Activated CD4-positive, alpha-beta T cell treated with anti-CD3 and anti-CD28 coated beads for 1 hour (primary cell): ENCODE measurements around the gene CD27.
"Not testable (repeated sequence)": the region's sequence is repeated elsewhere in the genome, so short reads cannot be mapped to it uniquely, and the experiment has no call there.

Experiments
- DNase-seq: peaks from one replicate; pipeline ENCODE4 v3.0.0-alpha.2; 2020

The CD27 gene

DNA sequence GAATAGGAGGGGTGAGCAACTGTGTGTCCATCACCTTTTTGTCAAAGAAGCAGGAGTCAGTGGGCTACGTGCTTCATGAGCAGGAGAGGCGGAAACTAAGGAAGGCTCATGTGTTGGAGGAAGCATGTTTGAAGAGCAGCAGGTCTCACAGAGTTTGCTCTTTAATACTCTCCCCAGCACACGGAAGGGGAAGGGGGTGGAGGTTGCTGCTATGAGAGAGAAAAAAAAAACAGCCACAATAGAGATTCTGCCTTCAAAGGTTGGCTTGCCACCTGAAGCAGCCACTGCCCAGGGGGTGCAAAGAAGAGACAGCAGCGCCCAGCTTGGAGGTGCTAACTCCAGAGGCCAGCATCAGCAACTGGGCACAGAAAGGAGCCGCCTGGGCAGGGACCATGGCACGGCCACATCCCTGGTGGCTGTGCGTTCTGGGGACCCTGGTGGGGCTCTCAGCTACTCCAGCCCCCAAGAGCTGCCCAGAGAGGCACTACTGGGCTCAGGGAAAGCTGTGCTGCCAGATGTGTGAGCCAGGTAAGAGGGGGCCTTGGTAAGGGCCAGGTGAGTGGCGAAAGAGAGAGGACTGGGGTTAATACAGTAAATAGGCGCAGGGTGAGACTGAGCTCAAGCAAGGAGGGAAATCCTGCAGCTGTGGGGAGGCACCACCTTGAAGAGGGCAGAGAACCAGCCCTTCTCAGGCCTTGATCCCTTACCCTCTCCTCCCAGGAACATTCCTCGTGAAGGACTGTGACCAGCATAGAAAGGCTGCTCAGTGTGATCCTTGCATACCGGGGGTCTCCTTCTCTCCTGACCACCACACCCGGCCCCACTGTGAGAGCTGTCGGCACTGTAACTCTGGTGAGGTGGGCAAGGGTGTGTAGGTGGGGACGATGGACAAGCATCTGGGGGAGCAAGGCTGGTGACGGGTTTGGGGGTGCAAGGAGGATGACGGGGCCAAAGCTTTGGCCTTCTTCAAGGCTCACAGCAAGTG lies at the start of gene CD27:
TSS of gene CD27 (plus strand) at position 252 of the 985 bp plus-strand sequence. CDS start at position 393, 141 bp downstream.
- DNase-seq, result no peak

DNA sequence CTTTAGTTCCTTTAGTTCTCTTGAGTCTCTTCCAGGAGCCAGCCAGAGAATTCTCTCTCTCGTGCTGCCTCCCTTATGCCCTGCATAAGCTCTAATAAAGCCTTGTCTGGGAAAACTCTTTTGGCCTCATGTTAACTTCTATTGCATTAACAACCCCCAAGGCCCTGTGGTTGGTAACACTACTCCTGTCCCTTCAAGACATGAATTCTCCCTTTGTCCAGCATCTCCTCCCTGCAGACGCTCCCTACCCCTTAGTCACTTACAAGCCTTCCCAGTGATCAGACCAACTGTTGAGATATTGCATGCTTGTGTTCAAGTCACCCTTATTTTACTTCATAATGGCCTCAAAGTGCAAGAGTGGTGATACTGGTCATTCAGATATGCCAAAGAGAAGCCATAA lies 48.7 kb upstream of the CD27 start:
- DNase-seq, result no peak

DNA sequence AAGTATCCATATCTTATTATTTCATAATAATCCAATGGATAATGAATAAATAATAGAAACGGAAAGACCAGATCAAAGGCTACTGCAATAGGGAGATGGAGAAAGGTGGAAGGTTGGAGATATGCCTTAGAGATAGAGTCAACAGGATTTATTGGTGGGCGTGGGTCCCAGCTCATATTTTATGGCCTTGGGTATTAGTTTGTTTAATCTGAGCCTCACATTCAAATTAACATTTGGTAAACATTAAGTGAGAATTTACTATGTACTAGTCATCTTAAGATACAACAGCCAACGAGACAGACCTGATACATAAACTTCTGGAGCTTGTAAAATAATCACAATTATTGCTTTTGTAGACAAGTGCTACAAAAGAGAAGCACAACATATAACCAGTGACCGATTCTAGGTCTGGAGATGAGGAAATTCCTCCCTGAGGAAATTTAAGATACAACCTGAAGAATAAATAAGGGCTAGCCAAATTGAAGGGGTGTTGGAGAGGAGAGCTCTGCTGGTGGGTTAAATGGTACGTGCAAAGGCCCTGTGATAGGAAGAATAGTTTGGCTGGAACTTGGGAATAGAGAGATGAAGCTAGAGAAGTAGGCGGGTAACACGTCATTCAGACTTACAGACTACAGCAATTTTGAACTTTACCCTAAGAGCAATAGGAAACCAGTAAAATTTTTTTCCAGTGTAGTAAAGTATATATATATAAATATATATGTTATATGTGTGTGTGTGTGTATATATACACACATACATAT lies 44.7 kb upstream of the CD27 start:
- DNase-seq, result no peak

DNA sequence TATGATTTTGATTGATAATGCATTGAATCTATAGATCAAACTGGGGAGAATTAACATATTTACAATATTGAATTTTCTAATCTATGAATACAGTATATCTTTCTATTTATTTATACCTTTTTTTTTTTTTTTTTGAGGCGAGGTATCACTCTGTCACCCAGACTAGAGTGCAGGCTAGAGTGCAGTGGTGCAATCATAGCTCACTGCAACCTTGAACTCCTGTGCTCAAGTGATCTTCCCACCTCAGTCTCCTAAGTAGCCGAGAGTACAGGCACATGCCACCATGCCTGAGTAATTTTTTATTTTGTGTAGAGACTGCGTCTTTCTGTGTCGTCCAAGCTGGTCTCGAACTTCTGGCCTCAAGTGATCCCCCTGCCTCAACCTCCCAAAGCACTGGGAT lies 40.4 kb upstream of the CD27 start:
- no peak for DNase-seq

DNA sequence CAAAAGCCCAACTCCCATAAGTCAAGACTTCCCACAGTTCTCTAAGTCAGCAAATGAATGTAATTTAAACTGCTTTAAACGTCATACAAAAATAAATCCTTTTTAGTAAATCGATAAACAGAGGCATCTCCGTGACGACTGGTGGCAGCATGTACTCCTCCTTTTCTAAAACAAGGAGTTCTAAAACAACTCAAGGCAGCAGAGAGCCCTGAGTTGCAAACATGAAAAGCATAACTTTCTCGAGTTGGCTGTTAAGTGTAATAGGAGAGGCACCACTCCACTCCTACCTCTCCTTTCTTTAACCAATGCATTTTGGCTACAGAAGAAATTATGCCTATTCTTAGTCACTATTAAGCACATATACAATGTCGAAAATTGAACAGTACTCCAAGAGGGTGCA lies 38.8 kb upstream of the CD27 start:
- DNase-seq, result no peak

DNA sequence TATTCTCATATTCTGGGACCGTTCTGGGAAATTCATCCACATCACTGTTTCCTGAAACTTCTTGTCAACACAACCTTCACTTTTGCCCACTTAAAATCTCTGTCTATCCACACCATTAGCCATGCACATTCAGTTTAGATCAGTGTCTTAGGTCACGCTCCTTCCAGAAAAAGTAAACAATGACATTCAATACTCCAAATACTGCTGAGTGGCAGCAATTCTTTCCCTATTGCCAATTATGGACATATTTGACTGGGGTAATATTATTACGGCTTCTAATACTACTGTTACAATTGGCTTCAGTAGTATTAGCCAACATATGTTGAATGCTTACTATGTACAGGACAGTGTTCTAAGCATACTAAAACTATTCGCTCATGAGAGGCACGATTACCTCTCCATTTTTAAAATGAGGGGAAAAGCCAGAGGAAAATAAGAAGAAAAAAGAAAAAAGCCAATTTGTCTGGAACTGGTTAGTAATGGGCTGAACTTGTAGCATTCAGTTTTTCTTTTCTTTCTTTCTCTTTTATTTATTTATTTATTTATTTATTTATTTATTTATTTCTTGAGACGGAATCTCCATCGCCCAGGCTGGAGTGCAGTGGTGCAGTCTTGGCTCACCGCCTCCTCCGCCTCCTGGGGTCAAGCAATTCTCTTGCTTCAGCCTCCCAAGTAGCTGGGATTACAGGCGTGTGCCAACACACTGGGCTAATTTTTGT lies 37.4 kb upstream of the CD27 start:
- no peak for DNase-seq

DNA sequence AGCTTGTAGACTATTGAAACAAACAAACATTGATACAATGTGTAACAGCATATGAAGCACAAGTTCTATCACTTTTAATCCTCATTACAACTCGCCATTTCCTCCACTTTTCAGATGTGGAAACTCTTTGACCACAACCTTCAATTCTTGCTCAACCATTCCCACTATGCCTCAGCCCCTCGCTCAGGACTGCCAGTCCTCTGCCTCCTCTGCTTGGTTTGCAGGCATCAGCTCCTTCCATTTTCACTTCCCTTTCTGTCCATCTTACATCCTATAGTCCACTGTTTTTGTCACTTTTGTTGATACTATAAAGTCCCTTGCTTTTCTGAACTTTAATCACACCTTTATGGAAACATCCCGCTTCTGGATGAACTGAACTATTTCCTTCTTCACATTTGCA lies 28.2 kb upstream of the CD27 start:
- no peak for DNase-seq

DNA sequence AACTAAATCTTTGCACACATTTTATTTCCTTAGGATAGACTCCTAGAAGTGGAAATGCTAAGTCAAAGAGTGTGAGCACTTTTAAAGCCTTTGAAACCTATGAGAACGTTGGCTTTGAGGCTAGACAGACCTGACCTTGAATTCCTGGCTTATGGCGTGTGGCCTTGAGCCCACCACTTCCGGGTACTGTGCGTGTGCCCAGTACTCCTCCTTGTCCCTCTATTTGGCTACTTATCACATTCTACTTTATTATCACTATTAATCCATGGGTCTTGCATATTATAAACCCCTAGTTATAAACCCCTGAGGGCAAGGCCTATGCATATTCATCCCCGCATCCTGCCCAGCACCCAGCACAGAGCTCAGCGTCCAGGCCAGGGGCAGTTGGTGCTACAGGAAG lies 26.0 kb upstream of the CD27 start:
- DNase-seq, result no peak

DNA sequence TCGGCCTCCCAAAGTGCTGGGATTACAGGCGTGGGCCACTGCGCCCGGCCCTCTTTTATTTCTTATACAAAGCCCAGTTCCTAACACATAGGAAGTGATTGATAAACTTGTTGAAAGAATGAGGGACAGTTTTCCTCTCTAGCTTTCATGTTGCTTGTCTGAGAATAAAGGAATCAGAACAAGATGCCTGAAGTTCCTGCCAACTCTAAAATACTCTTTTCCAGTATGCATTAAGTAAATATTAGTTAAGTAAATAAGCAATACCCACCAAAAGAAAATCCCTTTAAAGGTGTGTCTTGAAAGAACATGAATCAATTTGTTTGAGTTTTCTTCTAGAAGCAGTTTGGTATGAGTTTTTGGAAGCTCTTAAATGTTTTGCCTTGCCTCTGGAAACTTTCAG lies 24.4 kb upstream of the CD27 start:
- no peak for DNase-seq

DNA sequence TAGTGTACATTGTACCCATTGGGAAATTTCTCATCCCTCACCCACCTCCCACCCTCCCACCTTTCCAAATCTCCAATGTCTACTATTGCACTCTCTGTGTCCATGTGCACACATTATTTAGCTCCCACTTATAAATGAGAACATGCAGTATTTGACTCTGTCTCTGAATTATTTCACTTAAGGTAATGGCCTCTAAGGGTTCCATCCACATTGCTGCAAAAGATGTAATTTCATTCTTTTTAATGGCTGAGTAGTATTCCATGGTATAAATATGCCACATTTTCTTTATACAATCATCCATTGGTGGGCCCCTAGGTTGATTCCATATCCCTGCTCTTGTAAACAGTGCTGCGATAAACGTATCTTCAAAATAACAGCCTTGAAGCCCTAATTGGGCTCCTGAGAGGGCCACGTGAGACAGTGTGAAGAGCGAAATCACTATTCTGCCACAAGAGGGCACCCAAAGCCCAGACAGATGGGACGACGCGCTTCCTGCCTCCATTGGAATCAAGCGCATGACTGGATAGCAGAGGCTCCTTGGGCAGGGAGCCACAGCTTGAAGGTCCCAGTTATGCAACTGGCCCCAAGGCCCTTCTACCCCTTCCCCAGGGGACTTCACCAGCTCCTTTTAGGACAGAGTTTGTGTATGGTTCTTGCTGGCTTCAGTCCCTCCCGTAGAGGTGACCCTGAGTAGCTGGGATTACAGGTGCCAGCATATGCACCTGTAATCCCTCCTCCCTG lies 21.3 kb upstream of the CD27 start:
- peak; percentile 65 for DNase-seq

DNA sequence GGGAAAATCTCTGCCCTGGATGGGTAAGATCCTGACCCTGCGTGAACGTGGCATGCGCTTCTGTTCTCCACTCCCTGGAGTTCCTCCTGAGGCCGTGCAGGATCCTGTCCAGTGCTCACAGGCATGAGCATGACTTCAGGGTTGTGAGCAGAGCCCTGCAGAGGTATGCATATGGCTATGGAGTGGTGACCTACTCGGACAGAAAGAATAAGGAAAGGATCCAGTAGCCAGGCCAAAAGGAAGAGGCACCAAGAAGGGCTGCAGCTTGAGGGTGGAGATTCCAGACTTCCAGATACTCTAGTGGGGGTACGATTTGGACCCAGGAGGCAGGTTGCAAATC lies 20.8 kb upstream of the CD27 start:
- no peak for DNase-seq

DNA sequence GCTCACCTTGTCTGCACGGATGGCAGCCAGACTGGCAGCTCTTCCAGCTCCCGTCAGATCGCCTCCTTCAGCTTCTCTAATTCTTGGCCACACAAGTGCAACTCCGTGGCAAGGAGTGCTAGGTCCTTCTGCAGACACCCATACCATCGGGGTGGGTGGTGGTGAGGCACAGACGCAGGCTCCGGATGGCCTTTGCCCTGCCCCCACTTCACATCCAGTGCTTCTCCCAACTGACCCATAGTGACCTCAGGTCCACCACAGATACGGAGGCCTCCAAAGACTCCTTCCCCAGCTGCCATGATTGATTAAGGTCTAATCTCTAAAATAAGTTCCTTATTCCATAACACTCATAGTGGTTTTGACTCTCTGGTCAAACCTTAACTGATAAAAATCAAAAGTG lies 19.9 kb upstream of the CD27 start:
- no peak for DNase-seq

DNA sequence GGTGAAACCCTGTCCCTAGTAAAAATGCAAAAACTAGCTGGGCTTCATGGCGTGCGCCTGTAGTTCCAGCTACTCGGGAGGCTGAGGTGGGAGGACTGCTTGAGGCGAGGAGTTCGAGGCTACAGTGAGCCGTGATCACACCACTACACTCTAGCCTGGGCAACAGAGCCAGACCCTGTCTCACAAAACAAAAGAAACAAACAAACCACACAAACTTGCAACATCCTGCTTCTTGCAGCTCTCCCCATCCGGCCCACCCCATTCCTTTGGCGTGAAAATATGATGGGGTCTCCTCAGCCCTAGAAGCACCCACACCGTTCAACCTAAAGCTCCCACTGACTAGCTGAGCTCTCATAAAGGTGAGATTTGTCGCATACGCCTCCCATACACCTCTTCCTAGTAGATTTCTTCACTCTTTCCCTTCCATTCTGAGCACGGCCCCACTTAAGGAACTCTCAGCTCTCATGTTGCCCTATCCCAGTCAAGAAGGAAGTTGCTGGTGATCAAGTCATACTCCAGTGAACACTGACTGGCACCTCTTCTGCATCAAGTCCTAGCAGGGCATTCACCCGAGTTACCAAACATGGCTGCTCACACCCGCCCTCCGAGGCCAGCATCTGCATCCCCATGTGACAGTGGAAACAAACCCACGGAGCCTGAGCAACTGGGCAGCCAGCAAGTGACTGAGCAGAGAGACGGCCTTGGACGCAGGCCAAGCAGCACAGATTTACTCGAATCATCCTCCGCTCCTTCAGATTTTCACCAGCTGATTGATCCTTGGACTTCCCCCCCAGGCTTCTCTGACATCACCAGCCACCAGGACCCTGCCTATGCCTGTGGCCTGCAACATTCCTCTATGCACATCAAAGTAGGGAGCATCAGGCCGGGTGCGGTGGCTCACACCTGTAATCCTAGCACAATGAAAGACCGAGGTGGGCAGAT lies 18.9 kb upstream of the CD27 start:
- no peak for DNase-seq

DNA sequence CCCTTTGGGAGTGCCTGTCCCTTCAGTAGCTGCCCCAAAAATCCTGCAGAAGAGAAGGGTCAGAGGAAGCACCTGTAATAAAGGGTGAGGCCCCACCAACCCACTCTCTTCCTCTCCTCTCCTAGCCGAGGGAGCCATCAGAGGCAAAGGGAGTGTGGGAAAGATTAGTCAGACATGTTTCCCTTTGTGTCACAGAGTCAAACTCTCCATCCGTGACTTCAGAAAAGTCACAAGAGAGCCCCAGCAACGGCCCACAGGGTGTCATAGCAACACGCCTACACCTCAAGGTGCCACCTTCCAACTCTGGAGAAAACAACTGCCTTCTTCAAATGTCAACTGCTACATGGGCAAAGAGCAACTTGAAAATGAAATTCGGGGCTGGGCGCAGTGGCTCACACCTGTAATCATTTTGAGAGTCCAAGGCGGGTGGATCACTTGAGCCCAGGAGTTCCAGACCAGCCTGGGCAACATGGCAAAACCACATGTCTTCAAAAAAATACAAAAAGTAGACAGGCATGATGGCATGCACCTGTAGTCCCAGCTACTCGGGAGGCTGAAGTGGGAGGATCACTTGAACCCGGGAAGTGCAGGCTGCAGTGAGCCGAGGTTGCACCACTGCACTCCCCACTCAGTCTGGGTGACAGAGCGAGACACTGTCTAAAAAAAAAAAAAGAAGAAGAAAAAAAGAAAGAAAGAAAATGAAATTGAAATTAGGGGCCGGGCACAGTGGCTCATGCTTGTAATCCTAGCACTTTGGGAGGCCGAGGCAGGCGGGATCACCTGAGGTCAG lies 17.7 kb upstream of the CD27 start:
- peak; percentile 83 for DNase-seq

DNA sequence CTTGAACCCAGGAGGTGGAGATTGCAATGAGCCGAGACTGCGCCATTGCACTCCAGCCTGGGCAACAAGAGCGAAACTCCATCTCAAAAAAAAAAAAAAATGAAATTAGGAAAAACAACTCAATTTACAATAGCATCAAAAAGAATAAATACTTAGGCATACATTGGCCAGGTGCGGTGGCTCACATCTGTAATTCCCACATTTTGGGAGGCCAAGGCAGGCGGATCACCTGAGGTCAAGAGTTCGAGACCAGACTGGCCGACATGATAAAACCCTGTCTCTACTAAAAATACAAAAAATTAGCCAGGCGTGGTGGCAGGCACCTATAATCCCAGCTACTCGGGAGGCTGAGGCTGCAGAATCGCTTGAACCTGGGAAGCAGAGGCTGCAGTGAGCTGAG lies 17.0 kb upstream of the CD27 start:
- not testable (repeated sequence) for DNase-seq

DNA sequence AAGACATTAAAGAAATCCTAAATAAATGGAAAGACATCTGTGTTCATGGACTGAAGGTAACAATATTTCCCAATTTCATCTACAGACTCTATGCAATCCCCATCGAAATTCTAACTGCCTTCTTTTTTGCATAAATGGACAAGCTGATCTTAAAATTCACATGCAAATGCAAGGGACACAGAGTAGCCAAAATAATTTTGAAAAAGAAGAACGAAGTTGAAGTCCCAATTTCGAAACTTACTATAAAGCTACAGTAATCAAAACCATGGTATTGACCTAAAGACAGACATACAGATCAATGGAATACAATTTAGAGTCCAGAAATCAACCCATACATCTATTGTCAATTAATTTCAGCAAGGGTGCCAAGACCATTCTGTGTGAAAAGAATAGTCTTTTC lies 16.4 kb upstream of the CD27 start:
- no peak for DNase-seq

DNA sequence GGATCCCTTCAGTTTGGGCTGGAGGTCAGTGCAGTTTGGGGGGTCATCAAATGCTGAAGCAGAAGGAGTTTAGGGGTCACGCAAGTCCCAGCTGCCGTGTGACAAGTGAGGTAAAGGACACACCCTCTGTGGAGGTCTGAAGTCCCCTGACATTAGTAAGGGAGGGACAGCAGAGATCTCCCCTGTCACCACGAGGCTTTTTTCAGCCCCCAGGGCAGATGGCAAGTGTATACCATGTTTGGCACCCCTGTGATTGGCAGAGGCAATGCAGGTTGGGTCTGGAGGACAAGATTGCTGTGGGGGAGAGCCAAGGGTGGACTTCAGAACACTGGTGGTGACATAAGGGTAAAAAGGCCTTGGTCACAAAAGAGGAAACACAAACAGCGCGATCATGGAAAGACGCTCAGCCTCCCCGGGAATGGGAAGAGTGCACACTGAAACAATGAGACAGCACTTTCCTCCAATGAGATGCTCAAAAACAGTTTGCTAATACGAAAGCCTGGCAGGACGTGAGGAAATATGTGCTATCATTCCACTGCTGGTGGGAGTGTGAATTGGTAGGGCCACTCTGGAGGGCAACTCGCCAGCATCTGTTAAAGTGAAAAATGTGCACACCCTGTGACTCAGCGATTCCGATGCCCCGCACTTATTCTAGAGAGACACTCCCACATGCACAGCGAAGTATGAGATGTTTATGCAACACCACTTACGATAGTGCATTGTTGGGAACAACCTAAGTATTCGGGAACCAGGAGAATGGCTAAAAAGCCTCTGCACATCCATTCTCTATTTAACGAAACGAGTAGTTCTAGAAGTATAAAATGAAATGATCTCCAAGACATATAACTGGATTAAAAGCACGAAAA lies 14.4 kb upstream of the CD27 start:
- no peak for DNase-seq

DNA sequence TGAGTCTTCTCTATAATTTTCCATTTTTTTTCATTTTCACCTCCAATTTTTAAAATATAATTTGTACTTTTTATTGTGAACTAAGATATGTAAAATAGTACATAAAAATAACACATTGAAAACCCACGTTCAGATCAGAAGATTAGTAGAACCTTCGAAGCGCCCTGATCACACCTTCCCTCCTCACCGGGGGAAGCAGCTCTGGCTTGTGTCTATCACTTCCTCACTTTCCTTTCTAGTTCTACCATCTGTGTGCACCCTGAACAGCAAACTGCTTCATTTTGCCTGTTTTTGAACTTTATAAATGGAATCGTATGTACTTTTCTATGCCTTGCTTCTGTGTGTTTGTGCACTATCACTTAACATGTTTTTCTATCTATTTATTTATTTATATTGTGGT lies 11.8 kb upstream of the CD27 start:
- no peak for DNase-seq
